T-helper 2 cell treated with Interferon-gamma antibody and Interleukin-4, amounts not matched to agents 5 μg/mL and 100 μg/mL, for 36 hours (primary cell): ENCODE results near the gene ATP13A2.
A peak's percentile ranks its signal among the peaks of the same experiment; 100 is the strongest.

ENCODE experiments used
- DNase-seq: peaks from one replicate; pipeline ENCODE4 v3.0.0; 2021; ENCODE audit warnings: low spot score
- H3K27ac Mint-ChIP-seq: one replicate; pipeline ENCODE4 v1.8.0; 2021; ENCODE audit warnings: mild to moderate bottlenecking, mixed read lengths
- H3K27me3 Mint-ChIP-seq: one replicate; pipeline ENCODE4 v1.8.0; 2021; ENCODE audit warnings: low read depth, mixed read lengths
- H3K36me3 Mint-ChIP-seq: one replicate; pipeline ENCODE4 v1.8.0; 2021; ENCODE audit warnings: low read depth, mixed read lengths
- H3K4me1 Mint-ChIP-seq: one replicate; pipeline ENCODE4 v1.8.0; 2021; ENCODE audit warnings: low read depth, mixed read lengths
- H3K4me3 Mint-ChIP-seq: one replicate; pipeline ENCODE4 v1.8.0; 2022; ENCODE audit warnings: mild to moderate bottlenecking, moderate library complexity, mixed read lengths
- H3K9me3 Mint-ChIP-seq: one replicate; pipeline ENCODE4 v1.8.0; 2021; ENCODE audit warnings: mixed read lengths

ATP13A2 gene, protein sequence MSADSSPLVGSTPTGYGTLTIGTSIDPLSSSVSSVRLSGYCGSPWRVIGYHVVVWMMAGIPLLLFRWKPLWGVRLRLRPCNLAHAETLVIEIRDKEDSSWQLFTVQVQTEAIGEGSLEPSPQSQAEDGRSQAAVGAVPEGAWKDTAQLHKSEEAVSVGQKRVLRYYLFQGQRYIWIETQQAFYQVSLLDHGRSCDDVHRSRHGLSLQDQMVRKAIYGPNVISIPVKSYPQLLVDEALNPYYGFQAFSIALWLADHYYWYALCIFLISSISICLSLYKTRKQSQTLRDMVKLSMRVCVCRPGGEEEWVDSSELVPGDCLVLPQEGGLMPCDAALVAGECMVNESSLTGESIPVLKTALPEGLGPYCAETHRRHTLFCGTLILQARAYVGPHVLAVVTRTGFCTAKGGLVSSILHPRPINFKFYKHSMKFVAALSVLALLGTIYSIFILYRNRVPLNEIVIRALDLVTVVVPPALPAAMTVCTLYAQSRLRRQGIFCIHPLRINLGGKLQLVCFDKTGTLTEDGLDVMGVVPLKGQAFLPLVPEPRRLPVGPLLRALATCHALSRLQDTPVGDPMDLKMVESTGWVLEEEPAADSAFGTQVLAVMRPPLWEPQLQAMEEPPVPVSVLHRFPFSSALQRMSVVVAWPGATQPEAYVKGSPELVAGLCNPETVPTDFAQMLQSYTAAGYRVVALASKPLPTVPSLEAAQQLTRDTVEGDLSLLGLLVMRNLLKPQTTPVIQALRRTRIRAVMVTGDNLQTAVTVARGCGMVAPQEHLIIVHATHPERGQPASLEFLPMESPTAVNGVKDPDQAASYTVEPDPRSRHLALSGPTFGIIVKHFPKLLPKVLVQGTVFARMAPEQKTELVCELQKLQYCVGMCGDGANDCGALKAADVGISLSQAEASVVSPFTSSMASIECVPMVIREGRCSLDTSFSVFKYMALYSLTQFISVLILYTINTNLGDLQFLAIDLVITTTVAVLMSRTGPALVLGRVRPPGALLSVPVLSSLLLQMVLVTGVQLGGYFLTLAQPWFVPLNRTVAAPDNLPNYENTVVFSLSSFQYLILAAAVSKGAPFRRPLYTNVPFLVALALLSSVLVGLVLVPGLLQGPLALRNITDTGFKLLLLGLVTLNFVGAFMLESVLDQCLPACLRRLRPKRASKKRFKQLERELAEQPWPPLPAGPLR

DNA sequence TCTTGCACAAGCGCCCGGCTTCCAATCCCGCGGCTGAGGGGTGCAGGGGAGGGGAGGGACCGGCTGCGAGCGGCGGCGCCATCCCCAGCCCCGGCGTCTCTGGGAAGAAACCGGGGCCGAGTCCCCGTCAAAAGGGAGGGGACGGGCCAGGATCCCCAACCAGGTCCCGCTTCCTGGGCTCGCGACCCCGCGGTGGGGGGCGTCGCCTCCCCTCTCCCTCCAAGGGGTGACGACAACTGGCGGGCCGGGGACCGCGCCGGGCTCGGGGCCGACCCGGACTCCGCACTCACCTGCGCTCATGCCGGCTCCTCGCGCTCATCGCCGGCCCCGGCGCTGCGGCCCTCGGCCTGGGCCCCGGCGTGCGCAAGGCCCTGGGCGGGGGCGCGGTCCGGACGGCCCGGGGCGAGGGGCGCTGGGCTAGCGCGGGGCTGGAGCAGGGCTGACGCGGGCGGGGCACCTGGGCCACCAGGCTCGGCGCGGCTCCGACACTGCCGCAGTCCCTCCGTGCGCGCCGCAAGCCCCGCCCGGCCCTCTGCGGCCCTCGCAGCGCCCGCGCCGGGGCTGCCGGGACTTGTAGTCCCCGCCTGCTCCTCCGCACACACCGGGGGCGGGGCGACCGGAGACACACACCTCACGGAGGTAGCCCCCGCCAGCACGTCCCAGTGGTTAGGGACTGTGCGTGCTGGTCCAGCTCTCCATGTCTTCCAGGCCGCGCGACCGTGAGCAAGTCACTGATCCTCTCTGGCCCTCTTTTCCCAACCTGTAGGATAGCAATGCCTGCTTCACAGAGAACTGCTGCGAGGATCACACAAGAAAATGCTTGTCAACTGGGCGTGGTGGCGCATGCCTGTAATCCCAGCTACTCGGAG is at the start of gene ATP13A2:
ATP13A2 (minus strand) TSS at position 490 of the 869 bp plus-strand sequence; CDS start at position 300, 190 bp downstream.
- Mint-ChIP-seq H3K4me3 (peak within 1 kb of the TSS; percentile 85), H3K9me3 (no peaks in the 10 kb centered on the region), H3K27ac (peak within 1 kb of the TSS; percentile 57), H3K27me3 (no peaks in the 10 kb centered on the region), H3K4me1 (peaks cover 15% of the 10 kb centered on the region), H3K36me3 (no peaks in the 10 kb centered on the region)
- DNase-seq = peak; percentile 86

DNA sequence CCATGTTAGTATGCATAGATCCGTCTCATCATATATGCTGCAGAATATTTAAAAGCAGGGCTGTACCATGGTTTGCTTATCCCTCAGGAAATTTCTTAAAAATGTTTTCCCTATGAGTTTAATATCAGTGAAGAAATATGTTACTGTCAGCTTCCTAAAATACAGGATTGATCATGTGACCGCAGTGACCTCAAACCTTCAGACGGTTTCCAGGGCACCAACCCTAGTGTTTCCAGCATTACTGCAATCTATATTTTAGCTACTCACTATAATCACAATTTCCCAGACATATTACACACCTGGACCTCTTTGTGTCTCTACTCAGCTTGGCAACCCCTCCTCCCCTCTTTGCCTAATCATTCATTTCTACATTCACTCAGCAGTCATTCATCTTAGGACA is 49.8 kb upstream of the ATP13A2 start:
- H3K9me3 Mint-ChIP-seq = no peaks in the 10 kb centered on the region
- no peak for DNase-seq
- H3K4me3 Mint-ChIP-seq = no peak overlapping the region
- H3K27me3 Mint-ChIP-seq = peaks cover 13% of the 10 kb centered on the region
- H3K4me1 Mint-ChIP-seq = peaks cover 7% of the 10 kb centered on the region
- no peak overlapping the region for H3K27ac Mint-ChIP-seq
- H3K36me3 Mint-ChIP-seq = no peaks in the 10 kb centered on the region

DNA sequence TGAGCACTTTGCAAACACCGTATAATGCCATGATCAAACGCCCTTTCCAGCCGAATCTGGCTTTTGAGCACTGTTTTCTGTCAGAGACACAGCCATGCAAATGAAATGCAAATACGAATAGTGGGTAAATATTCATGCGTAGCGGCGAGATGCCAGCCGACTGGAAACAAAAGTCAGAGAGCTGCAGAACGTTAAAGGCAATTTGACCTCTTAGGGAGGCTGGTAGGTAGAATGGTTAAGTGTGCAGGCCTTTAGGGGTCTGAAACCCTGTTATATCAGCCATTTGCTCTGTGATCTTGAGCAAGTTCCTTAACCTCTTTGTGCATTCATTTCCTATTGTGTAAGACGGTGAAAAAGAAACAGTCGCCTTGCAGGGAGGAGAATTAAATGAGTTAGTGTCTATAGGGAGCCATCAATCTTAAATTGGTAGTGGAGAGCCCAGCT is 48.6 kb upstream of the ATP13A2 start:
- H3K27me3 Mint-ChIP-seq = peaks cover 13% of the 10 kb centered on the region
- peaks cover 7% of the 10 kb centered on the region for H3K4me1 Mint-ChIP-seq
- H3K9me3 Mint-ChIP-seq = no peaks in the 10 kb centered on the region
- no peak overlapping the region for H3K27ac Mint-ChIP-seq
- H3K4me3 Mint-ChIP-seq = no peak overlapping the region
- DNase-seq = no peak
- no peaks in the 10 kb centered on the region for H3K36me3 Mint-ChIP-seq

DNA sequence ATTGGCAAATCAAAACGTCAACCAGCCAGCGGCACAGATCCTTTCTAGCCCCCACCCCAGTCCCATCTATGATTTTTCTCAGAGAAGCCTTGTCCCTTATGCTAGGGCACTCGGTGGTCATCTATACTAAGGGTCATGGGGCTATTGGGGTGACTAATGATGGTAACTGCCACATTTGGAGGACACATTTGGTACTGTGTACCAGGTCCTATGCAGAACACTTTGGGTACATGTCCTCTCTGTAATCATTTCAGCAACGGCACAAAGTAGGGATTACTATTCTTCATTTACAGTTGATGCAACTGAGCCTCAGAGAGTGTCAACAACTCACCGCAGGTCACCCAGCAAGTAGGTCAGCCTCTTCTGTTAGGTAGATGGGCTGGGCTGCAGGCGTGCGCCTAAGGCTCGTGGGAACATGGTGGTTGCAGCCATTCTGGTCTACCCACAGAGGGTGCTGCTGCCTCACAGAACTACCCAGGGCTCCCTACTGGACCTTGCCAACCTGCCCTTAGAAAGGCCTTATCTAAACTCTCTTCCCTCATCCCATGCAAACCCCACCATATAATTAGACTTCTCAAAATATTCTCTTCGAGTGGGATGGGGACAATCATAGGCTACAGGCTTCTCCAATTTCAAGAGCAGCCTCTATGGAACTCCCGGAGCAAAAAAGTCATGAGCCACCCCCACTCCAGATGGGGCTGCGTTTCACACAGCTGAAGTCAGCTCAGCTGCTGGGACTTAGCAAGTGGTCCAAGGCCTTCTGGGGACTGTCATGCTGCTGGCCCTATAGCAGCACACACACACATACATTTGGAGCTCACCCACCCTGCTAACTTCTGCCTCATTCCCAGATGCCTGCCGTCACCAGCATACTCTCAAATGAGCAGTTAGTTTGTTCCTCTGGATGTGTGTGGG is 47.9 kb upstream of the ATP13A2 start:
- DNase-seq = peak; percentile 25
- no peaks in the 10 kb centered on the region for H3K9me3 Mint-ChIP-seq
- peaks cover 7% of the 10 kb centered on the region for H3K4me1 Mint-ChIP-seq
- no peak overlapping the region for H3K27ac Mint-ChIP-seq
- H3K4me3 Mint-ChIP-seq = no peak overlapping the region
- H3K27me3 Mint-ChIP-seq = peaks cover 13% of the 10 kb centered on the region
- no peaks in the 10 kb centered on the region for H3K36me3 Mint-ChIP-seq

DNA sequence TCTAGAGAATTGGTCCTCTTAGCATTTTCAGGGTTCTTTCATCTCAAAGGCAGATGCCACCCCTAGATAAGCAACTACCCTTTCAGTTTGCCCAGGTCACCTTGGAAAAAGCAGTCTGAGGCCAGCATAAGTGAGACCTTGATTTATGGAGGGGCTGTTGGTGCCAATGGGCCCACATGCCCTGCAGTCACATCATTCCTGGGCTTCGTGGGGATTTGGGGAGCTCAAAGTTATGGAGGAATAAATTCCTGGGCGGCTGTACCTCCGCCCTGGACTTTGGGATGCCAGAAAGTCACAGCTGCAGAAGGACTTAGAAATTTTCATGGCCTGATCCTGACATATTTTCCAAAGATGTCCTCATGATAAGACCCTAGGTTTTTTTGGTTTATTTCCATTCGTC is 44.8 kb upstream of the ATP13A2 start:
- peaks cover 10% of the 10 kb centered on the region for H3K4me1 Mint-ChIP-seq
- peaks cover 6% of the 10 kb centered on the region for H3K36me3 Mint-ChIP-seq
- H3K27me3 Mint-ChIP-seq = peaks cover 11% of the 10 kb centered on the region
- no peaks in the 10 kb centered on the region for H3K9me3 Mint-ChIP-seq
- H3K27ac Mint-ChIP-seq = no peak overlapping the region
- H3K4me3 Mint-ChIP-seq = no peak overlapping the region
- no peak for DNase-seq

DNA sequence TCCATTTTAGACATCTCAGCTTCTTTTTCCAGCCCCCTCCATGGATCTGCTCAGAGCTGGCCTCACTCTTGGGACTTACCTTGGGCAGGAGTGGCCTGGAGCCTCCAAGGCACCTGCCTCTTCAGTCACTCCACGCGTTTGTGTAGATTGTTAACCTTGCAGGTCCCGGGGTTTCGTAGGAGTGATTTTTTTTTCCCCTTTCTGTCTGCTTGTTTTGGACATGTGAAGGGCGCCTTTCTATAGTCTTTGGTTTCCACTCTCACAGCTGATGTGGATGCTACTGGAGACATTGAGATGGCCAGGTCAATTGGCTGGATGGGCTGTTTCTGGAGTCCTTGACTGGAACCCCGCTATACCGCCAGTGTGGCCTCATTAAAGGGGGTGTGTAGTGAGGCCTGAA is 44.1 kb upstream of the ATP13A2 start:
- Mint-ChIP-seq H3K27ac (no peak overlapping the region), H3K4me1 (peaks cover 15% of the 10 kb centered on the region), H3K4me3 (peak overlapping the region; percentile 46), H3K27me3 (peaks cover 9% of the 10 kb centered on the region), H3K9me3 (no peaks in the 10 kb centered on the region), H3K36me3 (peaks cover 10% of the 10 kb centered on the region)
- no peak for DNase-seq

DNA sequence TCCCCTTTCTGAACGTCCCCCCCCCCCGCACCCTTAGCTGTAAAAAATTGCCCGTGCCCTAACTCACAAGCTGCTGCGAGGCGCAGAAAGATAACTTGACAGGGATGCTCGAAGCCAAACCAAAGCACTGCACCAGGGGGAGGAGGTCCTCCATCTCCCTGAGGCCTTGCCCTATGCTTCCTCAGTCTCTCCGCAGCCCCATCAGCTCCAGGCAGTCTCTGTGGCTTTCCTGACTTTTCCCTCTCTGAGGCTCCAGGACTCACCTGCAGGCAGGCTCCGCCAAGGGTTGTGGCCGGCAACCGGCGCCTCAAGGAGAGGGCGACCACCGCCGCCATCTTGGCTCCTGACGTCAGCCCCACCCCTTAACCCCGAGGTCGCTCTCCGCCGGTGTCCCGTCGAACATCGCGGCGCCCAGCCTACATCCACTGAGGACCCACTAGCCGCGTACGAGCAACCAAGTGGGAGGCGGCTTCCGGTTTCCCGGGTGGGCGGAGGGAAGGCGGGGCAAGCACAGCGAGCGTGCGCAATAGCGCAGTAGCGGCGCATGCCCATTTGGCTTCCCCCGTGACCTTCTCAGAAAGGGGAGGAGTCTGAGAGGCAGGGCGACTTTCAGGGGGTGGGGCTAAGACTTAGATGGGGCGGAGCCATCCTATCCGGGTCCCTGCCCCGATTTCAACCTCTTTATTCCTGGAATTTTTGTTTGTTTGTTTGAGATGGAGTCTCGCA is 42.1 kb upstream of the ATP13A2 start, which contains the start of gene SDHB:
SDHB (minus strand) TSS at position 348 of the 726 bp plus-strand sequence; CDS start at position 335, 13 bp downstream.
- Mint-ChIP-seq H3K4me3 (peak within 1 kb of the TSS; percentile 100), H3K9me3 (no peaks in the 10 kb centered on the region), H3K36me3 (peaks cover 10% of the 10 kb centered on the region), H3K27ac (peak within 1 kb of the TSS; percentile 98), H3K27me3 (peaks cover 4% of the 10 kb centered on the region), H3K4me1 (peaks cover 15% of the 10 kb centered on the region)
- DNase-seq = peak; percentile 99

DNA sequence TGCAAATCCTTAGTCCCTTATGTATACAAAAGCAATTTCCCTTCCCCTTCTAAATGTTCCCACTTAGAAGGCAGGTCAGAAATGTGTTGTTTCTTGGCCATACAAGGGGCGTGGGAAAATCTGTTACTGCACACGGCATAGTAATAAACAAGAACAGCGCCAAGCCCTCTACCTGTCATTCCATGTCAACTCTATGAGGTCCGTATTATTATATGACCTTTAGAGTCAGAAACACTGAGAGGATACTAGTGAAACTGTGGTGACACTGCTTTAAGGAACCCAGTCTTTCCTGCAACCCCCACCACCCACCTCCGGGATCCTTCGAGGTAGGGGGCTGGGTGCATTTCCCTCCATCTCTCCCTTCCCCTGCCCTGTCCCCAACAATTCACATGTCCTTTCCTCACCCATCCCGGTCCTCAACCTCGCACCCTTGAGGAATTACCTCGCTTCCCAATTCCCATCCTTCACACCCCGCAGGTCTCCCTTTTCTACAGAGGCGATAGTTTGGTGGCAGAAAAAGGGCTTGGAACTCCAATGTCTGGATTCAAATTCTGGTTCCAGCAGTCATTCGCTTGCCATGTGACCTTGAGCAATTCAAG is 41.5 kb upstream of the ATP13A2 start:
- Mint-ChIP-seq H3K36me3 (peaks cover 10% of the 10 kb centered on the region), H3K27ac (peak overlapping the region; percentile 98)

DNA sequence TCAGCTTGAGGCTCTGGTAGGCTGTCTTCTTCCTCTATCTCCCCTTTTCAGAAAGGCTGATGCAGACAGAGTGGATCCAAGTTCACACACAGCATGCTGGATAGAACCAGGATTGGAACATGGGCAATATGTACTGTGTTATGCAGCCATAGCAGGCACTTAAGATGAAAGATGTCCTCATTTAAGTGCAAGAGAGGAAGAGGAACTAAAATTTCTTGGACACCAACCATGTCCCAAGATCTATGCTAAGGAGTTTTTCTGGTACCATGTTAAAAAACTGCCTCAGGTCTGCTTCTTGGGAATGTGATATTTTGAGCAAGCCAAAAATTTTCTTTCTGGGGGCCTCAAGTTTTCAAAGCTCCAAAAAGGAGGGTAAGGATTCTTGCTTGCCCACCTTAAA is 40.9 kb upstream of the ATP13A2 start:
- no peaks in the 10 kb centered on the region for H3K27me3 Mint-ChIP-seq

More for the DNA sequence above, 41.5 kb upstream of the ATP13A2 start:
- peaks cover 15% of the 10 kb centered on the region for H3K4me1 Mint-ChIP-seq
- no peak for DNase-seq
- peak overlapping the region; percentile 100 for H3K4me3 Mint-ChIP-seq
- no peaks in the 10 kb centered on the region for H3K9me3 Mint-ChIP-seq
- H3K27me3 Mint-ChIP-seq = peaks cover under 1% of the 10 kb centered on the region

DNA sequence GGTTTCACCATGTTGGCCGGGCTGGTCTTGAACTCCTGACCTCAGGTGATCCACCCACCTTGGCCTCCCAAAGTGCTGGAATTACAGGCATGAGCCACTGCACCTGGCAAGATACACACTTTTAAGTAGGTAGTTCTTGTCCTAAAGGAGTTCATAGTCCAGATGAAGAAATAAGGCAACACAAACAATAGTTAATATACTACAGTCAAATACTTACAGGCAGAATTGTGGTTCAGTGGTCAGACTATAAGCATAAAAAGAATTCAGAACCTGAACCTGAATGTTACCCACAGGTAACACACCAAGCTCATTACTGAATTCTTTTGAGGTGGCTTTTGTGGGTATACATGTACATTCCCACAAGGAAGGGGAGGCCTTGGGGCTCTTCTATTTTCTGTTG is 40.3 kb upstream of the ATP13A2 start:
- peaks cover 12% of the 10 kb centered on the region for H3K36me3 Mint-ChIP-seq
- peaks cover 18% of the 10 kb centered on the region for H3K4me1 Mint-ChIP-seq
- no peak overlapping the region for H3K27ac Mint-ChIP-seq
- peak overlapping the region; percentile 100 for H3K4me3 Mint-ChIP-seq
- DNase-seq = no peak
- H3K27me3 Mint-ChIP-seq = no peaks in the 10 kb centered on the region
- no peaks in the 10 kb centered on the region for H3K9me3 Mint-ChIP-seq

More for the DNA sequence above, 40.9 kb upstream of the ATP13A2 start:
- Mint-ChIP-seq H3K4me3 (peak overlapping the region; percentile 100), H3K9me3 (no peaks in the 10 kb centered on the region), H3K27ac (peak overlapping the region; percentile 31), H3K36me3 (peaks cover 12% of the 10 kb centered on the region), H3K4me1 (peaks cover 18% of the 10 kb centered on the region)
- DNase-seq = no peak

DNA sequence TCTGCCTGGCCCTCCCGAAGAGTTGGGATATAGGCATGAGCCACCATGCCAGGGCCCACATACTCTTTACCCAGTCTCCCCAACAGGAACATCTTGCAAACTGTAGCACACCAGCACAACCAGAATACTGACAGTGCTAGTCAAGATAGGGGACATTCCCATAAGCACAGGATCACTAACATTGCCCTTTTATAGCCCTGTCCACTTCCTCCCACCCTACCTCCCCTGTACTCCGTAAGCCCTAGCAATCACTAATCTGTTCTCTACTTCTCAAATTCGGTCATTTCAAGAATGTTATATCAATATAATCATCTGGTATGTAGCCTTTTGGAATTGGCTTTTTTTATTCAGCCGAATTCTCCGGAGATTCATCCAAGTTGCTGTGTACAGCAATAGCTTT is 36.2 kb upstream of the ATP13A2 start:
- H3K4me3 Mint-ChIP-seq = no peak overlapping the region
- no peaks in the 10 kb centered on the region for H3K9me3 Mint-ChIP-seq
- peaks cover 21% of the 10 kb centered on the region for H3K4me1 Mint-ChIP-seq

More for the DNA sequence above, 36.2 kb upstream of the ATP13A2 start:
- peaks cover 29% of the 10 kb centered on the region for H3K36me3 Mint-ChIP-seq
- no peak for DNase-seq
- H3K27me3 Mint-ChIP-seq = no peaks in the 10 kb centered on the region
- no peak overlapping the region for H3K27ac Mint-ChIP-seq
